HG03378 (cell line): Measurements from ENCODE around the gene CZIB.
A peak's percentile ranks its signal among the peaks of the same experiment; 100 is the strongest.

ENCODE experiments used
- ATAC-seq: cut with Tn5 transposase; IDR thresholded peaks from one replicate; pipeline ENCODE4 v1.9.1; 2021; ENCODE audit warnings: mild to moderate bottlenecking, moderate library complexity; ENCODE audit not compliant: unreplicated experiment

CZIB gene

GRCh38 chr1:53220171-53220961, at the start of gene CZIB:
Gene CZIB (minus strand): TSS chr1:53220634. CDS start chr1:53220575, 59 bp downstream.
- peak; percentile 89 for ATAC-seq

- ATAC-seq: no peak
Observed at GRCh38 chr1:53270107-53270506, 49.7 kb upstream of the CZIB start.

DNA sequence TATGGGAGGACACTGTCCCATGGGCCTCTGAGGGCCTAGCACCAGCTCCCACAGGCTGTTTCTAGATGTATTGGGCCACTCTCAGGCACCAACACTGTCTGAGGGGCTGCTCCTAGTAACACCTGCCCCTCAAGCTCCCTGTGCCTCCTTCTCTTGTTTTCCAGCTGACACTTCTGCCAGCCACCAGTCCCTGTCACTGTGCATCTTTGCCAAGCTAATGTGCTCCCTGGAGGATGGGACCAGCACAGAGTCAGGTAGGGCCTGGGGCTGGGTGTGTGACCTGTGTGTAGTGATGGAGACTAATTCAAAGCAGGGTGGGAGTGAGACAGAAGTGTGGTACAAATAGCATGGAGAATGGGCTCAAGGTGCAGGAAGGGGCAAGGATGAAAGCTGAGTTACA, 47.3 kb upstream of the CZIB start:
- no peak for ATAC-seq

DNA sequence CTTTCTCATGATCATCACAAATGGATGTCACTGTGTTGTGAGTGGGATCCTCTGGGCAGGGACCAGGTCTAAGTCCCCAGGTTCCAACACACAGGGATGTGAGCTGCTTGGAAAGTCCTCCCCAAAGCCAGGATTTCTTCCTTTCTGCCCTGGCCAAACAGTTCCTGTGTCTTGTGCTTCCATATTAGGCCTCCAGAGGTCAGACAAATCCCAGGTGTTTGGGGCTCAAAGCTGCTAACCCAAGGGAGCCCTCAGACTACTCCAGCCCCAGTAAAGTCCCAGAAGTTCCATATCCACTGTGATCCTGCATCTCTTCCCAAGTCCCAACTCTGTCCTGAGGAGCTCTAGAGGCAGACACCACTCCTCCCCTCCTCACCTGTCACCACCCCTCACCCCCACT, 45.6 kb upstream of the CZIB start:
- no peak for ATAC-seq

DNA sequence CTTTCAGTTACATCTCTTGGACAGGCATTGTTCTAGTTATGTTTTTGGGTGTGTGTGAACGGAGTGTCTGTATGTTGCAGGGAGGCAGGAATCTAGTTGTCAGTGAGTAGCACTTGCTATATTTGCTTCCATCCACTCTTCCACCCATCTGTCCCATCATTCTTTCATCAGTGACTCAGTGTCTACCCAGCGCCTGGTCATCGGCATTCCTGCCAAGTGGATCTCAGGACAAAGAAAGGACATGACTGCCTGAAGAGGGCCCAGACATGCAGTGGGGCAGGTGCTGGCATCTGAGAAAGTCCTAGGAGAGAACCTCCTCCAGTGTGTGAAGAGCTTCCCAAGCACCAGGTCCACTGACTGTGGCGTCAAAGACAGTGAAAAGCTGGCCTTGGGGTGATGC, 45.1 kb upstream of the CZIB start:
- no peak for ATAC-seq

DNA sequence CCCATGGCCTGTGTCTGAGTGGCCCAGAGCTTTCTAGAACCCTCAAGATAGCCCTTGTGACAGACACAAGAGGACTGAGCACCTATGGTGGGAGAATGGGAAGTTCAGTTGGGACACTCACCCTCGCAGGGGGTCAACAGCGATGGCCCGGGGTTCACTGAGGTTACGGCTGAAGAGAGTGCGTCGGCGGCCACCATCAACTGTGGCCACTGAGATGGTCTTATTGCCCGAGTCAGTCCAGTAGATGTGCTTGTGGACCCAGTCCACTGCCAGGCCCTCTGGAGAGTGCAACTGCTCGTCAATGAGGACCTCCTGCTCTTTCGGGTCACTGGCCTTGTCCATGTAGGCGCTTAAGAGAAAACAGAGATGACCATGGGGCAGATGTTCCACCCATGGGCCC, 43.6 kb upstream of the CZIB start:
- ATAC-seq: no peak

- no peak for ATAC-seq
Observed at GRCh38 chr1:53262000-53262399, 41.6 kb upstream of the CZIB start.

- ATAC-seq: no peak
Observed at GRCh38 chr1:53260631-53261247, 40.3 kb upstream of the CZIB start.

- no peak for ATAC-seq
Observed at GRCh38 chr1:53259932-53260331, 39.5 kb upstream of the CZIB start.

DNA sequence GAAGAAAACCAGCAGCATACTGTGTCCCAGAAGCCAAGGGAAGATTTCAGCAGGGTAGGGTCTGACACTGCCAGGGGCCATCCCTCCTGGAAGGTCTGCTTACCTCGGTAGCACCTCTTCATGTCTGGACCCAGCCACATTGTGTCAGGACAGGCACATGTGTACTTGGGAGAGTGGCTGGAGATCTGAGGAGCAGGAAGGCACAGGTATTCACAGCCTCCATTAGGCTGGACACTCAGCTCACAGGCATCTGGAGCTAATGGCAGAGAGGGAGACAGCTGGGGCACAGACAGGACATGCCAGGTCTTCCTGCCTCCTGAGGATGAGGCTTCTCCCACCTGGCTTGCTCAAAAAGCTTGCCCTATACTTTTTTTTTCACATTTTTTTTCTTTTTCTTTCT, 37.8 kb upstream of the CZIB start:
- no peak for ATAC-seq

DNA sequence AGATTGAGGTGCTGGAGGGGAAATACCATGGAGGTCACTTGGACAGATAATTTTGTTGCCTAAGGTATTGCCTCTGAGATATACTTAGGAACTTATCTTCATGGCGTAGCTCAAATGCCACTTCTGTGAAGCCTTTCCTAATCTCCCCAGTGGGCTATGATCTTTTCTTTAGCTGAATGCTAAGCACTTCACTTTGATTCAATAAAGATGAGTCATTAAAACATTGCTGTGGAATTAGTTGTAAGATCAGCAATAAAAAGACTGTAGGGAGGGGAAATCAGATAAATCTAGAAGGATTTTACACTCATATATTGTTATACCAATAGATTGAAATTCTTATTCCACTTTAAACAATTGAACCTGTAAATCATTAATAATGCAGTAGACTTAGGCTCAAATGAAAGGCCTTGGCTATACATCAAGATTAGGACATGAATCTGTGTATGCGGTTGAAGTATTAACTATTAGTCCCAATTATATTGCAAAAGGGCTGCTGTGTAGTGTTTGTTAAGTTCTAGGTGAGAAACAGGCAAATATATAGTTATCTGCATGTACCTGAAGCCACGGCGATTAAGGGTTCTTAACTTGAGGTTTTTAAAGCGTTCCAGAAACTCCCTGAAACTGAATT, 37.1 kb upstream of the CZIB start:
- ATAC-seq: no peak

DNA sequence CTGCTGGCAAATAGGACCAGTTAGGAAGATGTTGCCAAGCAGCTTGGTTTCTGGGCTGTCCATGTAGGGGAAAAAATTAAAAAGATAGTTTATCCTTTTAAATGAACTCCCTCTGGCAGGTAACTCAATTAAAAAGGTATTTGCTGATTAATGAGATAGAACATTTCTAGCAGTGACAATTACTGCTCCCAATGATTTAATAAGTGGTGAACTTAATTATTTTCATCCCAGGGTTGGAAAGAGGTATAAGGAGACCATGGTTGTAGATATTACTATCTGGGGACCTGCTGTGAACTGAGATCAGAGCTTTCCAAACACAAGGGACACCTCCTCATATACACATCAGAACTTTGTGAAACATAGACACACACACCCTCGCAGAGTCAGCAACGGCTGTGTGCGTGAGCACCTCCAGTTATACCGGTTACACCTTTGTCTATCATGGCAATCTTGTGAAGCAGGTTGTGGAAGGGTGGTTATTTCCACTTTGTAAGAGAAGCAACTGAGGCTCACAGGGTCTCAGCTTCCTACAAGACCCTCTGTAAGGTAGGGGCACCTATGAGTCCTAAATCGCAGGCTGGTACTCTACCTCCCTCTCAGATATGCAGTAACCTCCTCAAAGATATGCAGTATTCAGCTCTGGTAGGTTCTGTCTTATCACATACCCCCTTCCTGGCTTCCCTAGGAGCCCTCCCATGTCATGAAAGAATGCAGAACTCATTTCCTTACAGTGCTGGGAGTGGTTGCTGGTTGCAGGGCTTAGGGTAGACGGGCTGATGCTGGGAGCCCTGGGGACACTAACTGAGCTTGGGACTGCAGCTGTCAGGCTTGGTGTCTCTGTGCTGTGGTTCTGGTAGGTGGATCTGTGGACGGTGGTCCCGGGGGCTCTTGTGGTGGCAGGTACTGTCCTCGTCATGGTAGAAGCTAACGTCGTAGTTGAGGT, 36.3 kb upstream of the CZIB start:
- no peak for ATAC-seq

DNA sequence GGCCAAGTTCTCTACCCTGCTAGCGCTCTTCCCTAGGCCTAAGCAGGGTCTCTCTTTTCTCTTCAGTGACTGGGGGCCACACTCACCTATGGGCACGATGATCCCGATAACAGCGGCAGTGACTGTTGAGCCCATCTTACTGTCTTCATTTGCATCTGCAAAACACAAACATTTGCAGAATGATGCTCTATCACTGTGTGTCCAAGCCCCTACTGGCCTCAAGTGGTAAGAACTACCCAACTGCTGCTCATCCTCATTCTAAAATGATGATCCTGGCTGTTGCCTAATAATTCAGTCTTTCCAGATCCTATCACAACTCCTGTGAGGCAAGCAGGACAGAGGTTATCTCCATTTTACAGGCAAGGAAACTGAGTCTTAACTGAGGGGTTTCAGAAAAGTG, 34.6 kb upstream of the CZIB start:
- no peak for ATAC-seq

GRCh38 chr1:53254011-53254640, 33.7 kb upstream of the CZIB start:
- ATAC-seq: no peak

DNA sequence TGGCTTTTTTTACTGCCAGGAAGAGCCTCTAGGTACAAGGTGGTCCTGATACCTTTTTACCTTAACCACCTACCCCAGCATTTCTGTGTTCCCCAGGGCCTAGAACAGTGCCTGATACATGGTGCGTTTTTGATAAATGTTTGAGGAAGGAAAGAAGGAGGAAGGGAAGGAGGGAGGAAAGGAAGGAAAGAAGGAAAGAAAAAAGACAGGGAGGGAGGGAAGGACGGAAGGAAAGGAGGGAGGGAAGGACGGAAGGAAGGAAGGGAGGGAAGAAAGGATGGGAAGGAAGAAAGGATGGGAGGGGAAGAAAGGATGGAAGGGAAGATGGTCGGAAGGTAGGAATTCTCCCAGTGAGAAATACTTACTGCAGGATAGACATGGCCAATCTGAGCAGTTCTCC, 29.9 kb upstream of the CZIB start:
- ATAC-seq: no peak

GRCh38 chr1:53249706-53250105, 29.3 kb upstream of the CZIB start:
- no peak for ATAC-seq

- no peak for ATAC-seq
Observed at GRCh38 chr1:53246261-53247134, 26.1 kb upstream of the CZIB start.

- ATAC-seq: no peak
Observed at GRCh38 chr1:53244141-53244540, 23.7 kb upstream of the CZIB start.

- ATAC-seq: no peak
Observed at GRCh38 chr1:53242381-53242780, 21.9 kb upstream of the CZIB start.

GRCh38 chr1:53241828-53242227, 21.4 kb upstream of the CZIB start:
- no peak for ATAC-seq
